KMS-11 (cell line): ENCODE data around the gene CAV1.
A peak's percentile ranks its signal among the peaks of the same experiment; 100 is the strongest.

ENCODE experiments used
- H2AFZ ChIP-seq: fragments of 200-600 bp; sonication (generic); 2 replicates; pipeline ENCODE4 v1.6.1; 2016; ENCODE audit warnings: antibody characterized with exemption, mixed run types, low read depth
- H3K27ac ChIP-seq: fragments of 200-600 bp; sonication (generic); 2 replicates; pipeline ENCODE4 v1.6.1; 2016; ENCODE audit warnings: mild to moderate bottlenecking, mixed run types
- H3K27me3 ChIP-seq: fragments of 200-600 bp; sonication (generic); 2 replicates; pipeline ENCODE4 v1.6.1; 2017; ENCODE audit warnings: mild to moderate bottlenecking, low read depth, mixed run types, moderate library complexity; ENCODE audit not compliant: insufficient read depth
- H3K36me3 ChIP-seq: fragments of 200-600 bp; sonication (generic); 2 replicates; pipeline ENCODE4 v1.6.1; 2017; ENCODE audit warnings: mild to moderate bottlenecking, mixed run types; ENCODE audit not compliant: insufficient read depth
- H3K4me1 ChIP-seq: fragments of 200-600 bp; sonication (generic); 2 replicates; pipeline ENCODE4 v1.6.1; 2016; ENCODE audit warnings: mild to moderate bottlenecking, low read depth, mixed run types; ENCODE audit not compliant: poor library complexity, severe bottlenecking
- H3K4me2 ChIP-seq: fragments of 200-600 bp; sonication (generic); 2 replicates; pipeline ENCODE4 v1.7.0; 2016; ENCODE audit warnings: mild to moderate bottlenecking, mixed run types
- H3K4me3 ChIP-seq: fragments of 200-600 bp; sonication (generic); IDR thresholded peaks from 2 replicates; pipeline ENCODE4 v1.6.1; 2017; ENCODE audit warnings: low read depth, low read length, mixed read lengths; ENCODE audit not compliant: insufficient read depth
- H3K79me2 ChIP-seq: fragments of 200-600 bp; sonication (generic); 2 replicates; pipeline ENCODE4 v1.6.1; 2016; ENCODE audit warnings: low read depth, mixed run types; ENCODE audit not compliant: insufficient read depth
- H3K9ac ChIP-seq: fragments of 200-600 bp; sonication (generic); 2 replicates; pipeline ENCODE4 v1.6.1; 2016; ENCODE audit warnings: mild to moderate bottlenecking, mixed run types
- H4K20me1 ChIP-seq: fragments of 200-600 bp; sonication (generic); 2 replicates; pipeline ENCODE4 v1.6.1; 2016; ENCODE audit warnings: mild to moderate bottlenecking, mixed run types; ENCODE audit not compliant: insufficient read depth
- CTCF ChIP-seq: fragments of 200-600 bp; sonication (generic); conservative IDR thresholded peaks from 2 replicates; pipeline ENCODE4 v1.6.1; 2017; ENCODE audit warnings: low read depth, mild to moderate bottlenecking, antibody characterized with exemption, low read length, moderate library complexity, mixed read lengths

CAV1 gene

GRCh38 chr7:116528008-116528789 is 3.4 kb downstream of the CAV1 start:
- TF ChIP-seq CTCF, result no peak
- Histone ChIP-seq H2AFZ (no peak overlapping the region), H3K36me3 (no peaks in the 10 kb centered on the region), H3K4me3 (no peak overlapping the region), H3K4me1 (peaks cover 70% of the 10 kb centered on the region), H3K9ac (no peak overlapping the region), H4K20me1 (no peaks in the 10 kb centered on the region), H3K4me2 (peak overlapping the region; percentile 94), H3K27ac (no peak overlapping the region), H3K79me2 (peaks cover 12% of the 10 kb centered on the region; the same call in 1 of the 2 replicates), H3K27me3 (no peaks in the 10 kb centered on the region)

DNA sequence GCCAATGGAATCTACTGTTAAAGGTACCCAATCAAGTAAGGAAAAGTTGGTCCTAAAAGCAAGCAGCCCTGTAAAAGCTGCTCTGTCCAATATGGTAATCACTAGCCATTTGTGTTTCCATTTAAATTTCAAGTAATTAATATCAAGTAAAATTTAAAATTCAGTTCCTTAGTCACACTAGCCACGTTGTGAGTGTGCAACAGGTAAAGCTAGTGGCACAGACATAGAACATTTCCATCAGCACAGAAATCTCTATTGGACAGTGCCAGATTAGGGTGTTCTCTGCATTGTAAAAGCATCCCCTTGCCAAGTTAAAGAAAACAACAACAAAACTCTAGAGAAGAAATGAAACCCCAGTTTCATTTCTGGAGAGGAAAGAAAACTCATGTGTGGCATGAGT is 4.4 kb downstream of the CAV1 start:
- Histone ChIP-seq H3K27ac (no peak overlapping the region), H3K4me2 (peak overlapping the region; percentile 32), H3K27me3 (no peaks in the 10 kb centered on the region), H3K4me3 (no peak overlapping the region), H2AFZ (no peak overlapping the region), H3K36me3 (no peaks in the 10 kb centered on the region), H4K20me1 (no peaks in the 10 kb centered on the region), H3K4me1 (peaks cover 64% of the 10 kb centered on the region), H3K79me2 (peaks cover 12% of the 10 kb centered on the region; the same call in 1 of the 2 replicates), H3K9ac (no peak overlapping the region)
- no peak for TF ChIP-seq CTCF

DNA sequence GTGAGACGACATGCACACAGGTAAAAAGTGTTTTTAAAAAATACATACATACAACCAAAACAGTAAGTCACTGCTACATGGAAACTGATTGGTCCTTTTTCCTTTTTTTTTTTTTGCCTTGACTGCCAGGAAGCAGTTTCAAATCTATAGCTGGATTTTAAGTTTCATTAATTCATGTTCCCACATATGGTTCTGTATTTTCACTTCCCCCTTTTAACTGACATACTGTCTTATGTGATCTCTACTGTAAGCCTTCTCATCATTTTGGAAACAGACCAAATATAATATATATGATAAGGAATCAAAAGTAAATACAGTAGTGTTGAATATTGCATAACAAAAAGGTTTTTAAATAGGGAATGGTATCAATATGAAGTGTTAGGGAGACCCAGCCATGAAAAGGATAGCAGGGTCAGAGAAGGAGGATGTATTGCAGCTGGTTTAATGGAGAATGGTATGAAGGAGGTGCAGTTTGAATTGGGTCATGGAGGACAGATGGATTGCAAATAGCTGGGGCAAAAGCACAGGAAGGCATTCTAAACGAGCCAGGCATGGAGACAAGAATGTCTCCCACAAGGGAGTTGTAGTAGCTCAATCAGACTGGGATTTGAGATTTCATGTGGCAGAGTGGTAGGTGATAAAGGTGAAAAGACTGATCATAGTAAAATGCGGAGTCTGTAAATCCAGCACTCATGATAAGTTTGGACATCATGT is 5.4 kb downstream of the CAV1 start:
- peaks cover 64% of the 10 kb centered on the region for H3K4me1 ChIP-seq
- H3K27me3 ChIP-seq, result no peaks in the 10 kb centered on the region
- no peak overlapping the region for H3K9ac ChIP-seq
- H3K36me3 ChIP-seq, result no peaks in the 10 kb centered on the region
- H2AFZ ChIP-seq, result no peak overlapping the region
- H4K20me1 ChIP-seq, result no peaks in the 10 kb centered on the region
- H3K79me2 ChIP-seq, result peaks cover 12% of the 10 kb centered on the region; the same call in 1 of the 2 replicates
- peak overlapping the region; percentile 32; the same call in 1 of the 2 replicates for H3K4me2 ChIP-seq
- no peak overlapping the region for H3K4me3 ChIP-seq
- no peak for TF ChIP-seq CTCF
- H3K27ac ChIP-seq, result no peak overlapping the region

- no peak overlapping the region for H2AFZ ChIP-seq
- no peak overlapping the region for H3K4me3 ChIP-seq
- H3K9ac ChIP-seq, result no peak overlapping the region
- H3K27me3 ChIP-seq, result no peaks in the 10 kb centered on the region
- H3K27ac ChIP-seq, result no peak overlapping the region
- H3K79me2 ChIP-seq, result peaks cover 12% of the 10 kb centered on the region; the same call in 1 of the 2 replicates
- H4K20me1 ChIP-seq, result no peaks in the 10 kb centered on the region
- H3K4me2 ChIP-seq, result no peak overlapping the region
- peaks cover 59% of the 10 kb centered on the region for H3K4me1 ChIP-seq
- H3K36me3 ChIP-seq, result no peaks in the 10 kb centered on the region
- no peak for TF ChIP-seq CTCF
Observed at GRCh38 chr7:116532102-116532688, 7.4 kb downstream of the CAV1 start.
